ENCODE results near the gene CCS.
A peak's percentile ranks its signal among the peaks of the same experiment; 100 is the strongest.
"Not testable (repeated sequence)": the region's sequence is repeated elsewhere in the genome, so short reads cannot be mapped to it uniquely, and the experiment has no call there.

Gene CCS

GRCh38 chr11:66626382-66626781 lies 33.4 kb downstream of the CCS start:
- DNase-seq (ENCODE audit: low read depth in 2 of 2) = no peak

GRCh38 chr11:66626926-66627325 lies 33.9 kb downstream of the CCS start:
- no peak for DNase-seq (ENCODE audit: low read depth in 2 of 2)

- no peak for DNase-seq (ENCODE audit: low read depth in 2 of 2)
These were observed 35.1 kb downstream of the CCS start for GRCh38 chr11:66628061-66628603.

- DNase-seq (ENCODE audit: low read depth in 2 of 2) = no peak
These were observed 36.4 kb downstream of the CCS start for GRCh38 chr11:66629356-66629755.

- DNase-seq (ENCODE audit: low read depth in 2 of 2) = no peak
These were observed 38.9 kb downstream of the CCS start for GRCh38 chr11:66631883-66632282.

GRCh38 chr11:66632952-66633351 lies 40.0 kb downstream of the CCS start:
- DNase-seq (ENCODE audit: low read depth in 2 of 2) = no peak

GRCh38 chr11:66636411-66636810 lies 43.4 kb downstream of the CCS start:
- DNase-seq (ENCODE audit: low read depth in 2 of 2) = no peak

- no peak for DNase-seq (ENCODE audit: low read depth in 2 of 2)
These were observed 44.7 kb downstream of the CCS start for GRCh38 chr11:66637557-66638176.

- peak; percentile 82 to 90 for DNase-seq (ENCODE audit: low read depth in 2 of 2)
These were observed 45.4 kb downstream of the CCS start, which contains the start of gene RBM4 for GRCh38 chr11:66638177-66639065. TSS of gene RBM4 (plus strand) at chr11:66638703. CDS start at chr11:66639712, 1,009 bp downstream.

- DNase-seq (ENCODE audit: low read depth in 2 of 2) = peak in 1 of 2 donors; percentile 8
These were observed 46.3 kb downstream of the CCS start for GRCh38 chr11:66639066-66639813.

- not testable (repeated sequence) for DNase-seq (ENCODE audit: low read depth in 2 of 2)
These were observed 46.9 kb downstream of the CCS start for GRCh38 chr11:66639814-66640340.

GRCh38 chr11:66641834-66642233 lies 48.8 kb downstream of the CCS start:
- DNase-seq (ENCODE audit: low read depth in 2 of 2) = no peak

GRCh38 chr11:66643745-66644437 lies 50.9 kb downstream of the CCS start:
- no peak for DNase-seq (ENCODE audit: low read depth in 2 of 2)

- DNase-seq (ENCODE audit: low read depth in 2 of 2) = no peak
These were observed 53.8 kb downstream of the CCS start for GRCh38 chr11:66646828-66647227.

GRCh38 chr11:66649903-66650302 lies 56.9 kb downstream of the CCS start:
- DNase-seq (ENCODE audit: low read depth in 2 of 2) = no peak

- DNase-seq (ENCODE audit: low read depth in 2 of 2) = no peak
These were observed 58.0 kb downstream of the CCS start for GRCh38 chr11:66651016-66651415.

- no peak for DNase-seq (ENCODE audit: low read depth in 2 of 2)
These were observed 59.7 kb downstream of the CCS start for GRCh38 chr11:66652651-66653050.

GRCh38 chr11:66653123-66653522 lies 60.1 kb downstream of the CCS start:
- DNase-seq (ENCODE audit: low read depth in 2 of 2) = no peak

Data from stimulated activated CD8-positive, alpha-beta memory T cell treated with anti-CD3 and anti-CD28 coated beads, Interleukin-2, amount 100 ng/mL, for 48 hours (primary cell).